HG02884 (cell line): ENCODE results near the gene TNFRSF1B.

Experiments used
- ATAC-seq: cut with Tn5 transposase; IDR thresholded peaks from one replicate; pipeline ENCODE4 v1.9.1; 2021; ENCODE audit warnings: mild to moderate bottlenecking, moderate library complexity; ENCODE audit not compliant: unreplicated experiment

TNFRSF1B gene

GRCh38 chr1:12188657-12189327 lies 22.0 kb downstream of the TNFRSF1B start:
- no peak for ATAC-seq

- ATAC-seq, result no peak
Observed at GRCh38 chr1:12189328-12189682, 22.5 kb downstream of the TNFRSF1B start.

GRCh38 chr1:12191242-12192032 lies 24.6 kb downstream of the TNFRSF1B start:
- ATAC-seq, result no peak

- ATAC-seq, result no peak
Observed at GRCh38 chr1:12194666-12195216, 27.9 kb downstream of the TNFRSF1B start.

- no peak for ATAC-seq
Observed at GRCh38 chr1:12195416-12195815, 28.6 kb downstream of the TNFRSF1B start.

- ATAC-seq, result no peak
Observed at GRCh38 chr1:12196641-12197482, 30.1 kb downstream of the TNFRSF1B start.

GRCh38 chr1:12197483-12197880 lies 30.7 kb downstream of the TNFRSF1B start:
- ATAC-seq, result no peak

- no peak for ATAC-seq
Observed at GRCh38 chr1:12200208-12200607, 33.4 kb downstream of the TNFRSF1B start.

GRCh38 chr1:12201352-12202189 lies 34.8 kb downstream of the TNFRSF1B start:
- no peak for ATAC-seq

- ATAC-seq, result no peak
Observed at GRCh38 chr1:12202190-12202497, 35.4 kb downstream of the TNFRSF1B start.

GRCh38 chr1:12202577-12202976 lies 35.8 kb downstream of the TNFRSF1B start:
- no peak for ATAC-seq

GRCh38 chr1:12203216-12204007 lies 36.6 kb downstream of the TNFRSF1B start:
- ATAC-seq, result no peak

GRCh38 chr1:12204140-12204539 lies 37.3 kb downstream of the TNFRSF1B start:
- no peak for ATAC-seq

- ATAC-seq, result no peak
Observed at GRCh38 chr1:12204754-12205658, 38.2 kb downstream of the TNFRSF1B start.

- no peak for ATAC-seq
Observed at GRCh38 chr1:12206238-12206637, 39.4 kb downstream of the TNFRSF1B start.

- ATAC-seq, result no peak
Observed at GRCh38 chr1:12206792-12207424, 40.1 kb downstream of the TNFRSF1B start.

- no peak for ATAC-seq
Observed at GRCh38 chr1:12208271-12208670, 41.5 kb downstream of the TNFRSF1B start.

- no peak for ATAC-seq
Observed at GRCh38 chr1:12208764-12209494, 42.1 kb downstream of the TNFRSF1B start.
